ENCODE results near the gene NR1D1.

The NR1D1 gene

DNA sequence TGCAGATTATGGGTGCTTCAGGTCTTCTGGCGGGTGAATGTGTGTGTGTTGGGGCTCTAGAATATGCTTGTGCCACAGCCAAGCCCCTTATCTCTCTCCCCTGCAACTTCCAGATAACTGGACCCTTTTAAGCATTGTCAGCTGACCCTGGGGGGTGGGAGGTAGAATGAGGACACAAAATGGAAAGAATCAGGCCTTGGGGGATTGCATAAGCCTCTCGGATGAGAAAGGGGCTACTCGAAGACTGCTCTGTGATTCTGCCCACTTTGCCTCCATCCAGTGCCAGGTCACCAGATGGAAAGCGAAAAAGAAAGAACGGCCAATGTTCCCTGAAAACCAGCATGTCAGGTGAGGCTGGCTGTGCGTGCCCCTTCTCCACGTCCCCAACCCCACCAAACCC is 23.8 kb downstream of the NR1D1 start:
- no peak for DNase-seq (ENCODE audit: low read depth in 2 of 2, low spot score in 1 of 2)

DNA sequence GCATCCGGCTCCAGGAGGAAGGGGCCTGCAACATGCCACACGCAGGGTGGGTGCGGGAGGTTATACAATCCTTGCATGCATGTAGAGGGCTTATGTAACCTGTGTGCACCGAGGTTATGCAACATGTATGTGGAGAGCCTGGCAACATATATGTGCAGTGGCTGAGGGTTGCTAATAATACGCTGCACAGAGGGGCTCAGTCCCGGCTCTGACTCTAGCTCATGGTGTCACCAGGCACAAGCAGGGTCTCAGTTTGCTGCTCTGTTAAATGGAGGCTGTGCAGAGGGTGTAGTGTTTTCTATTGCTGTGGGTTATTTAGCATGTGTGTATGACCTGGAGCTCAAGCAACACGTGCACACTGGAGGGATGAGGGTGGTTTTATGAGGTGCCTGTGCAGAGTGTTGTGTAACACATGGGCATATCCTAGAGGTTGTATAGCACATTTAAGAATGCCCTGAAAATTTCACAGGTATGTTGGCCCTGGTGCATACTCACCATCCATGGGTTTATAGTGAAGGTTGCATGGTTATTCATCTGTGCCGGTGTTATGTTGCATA is 24.4 kb downstream of the NR1D1 start:
- no peak for DNase-seq (ENCODE audit: low read depth in 2 of 2, low spot score in 1 of 2)

DNA sequence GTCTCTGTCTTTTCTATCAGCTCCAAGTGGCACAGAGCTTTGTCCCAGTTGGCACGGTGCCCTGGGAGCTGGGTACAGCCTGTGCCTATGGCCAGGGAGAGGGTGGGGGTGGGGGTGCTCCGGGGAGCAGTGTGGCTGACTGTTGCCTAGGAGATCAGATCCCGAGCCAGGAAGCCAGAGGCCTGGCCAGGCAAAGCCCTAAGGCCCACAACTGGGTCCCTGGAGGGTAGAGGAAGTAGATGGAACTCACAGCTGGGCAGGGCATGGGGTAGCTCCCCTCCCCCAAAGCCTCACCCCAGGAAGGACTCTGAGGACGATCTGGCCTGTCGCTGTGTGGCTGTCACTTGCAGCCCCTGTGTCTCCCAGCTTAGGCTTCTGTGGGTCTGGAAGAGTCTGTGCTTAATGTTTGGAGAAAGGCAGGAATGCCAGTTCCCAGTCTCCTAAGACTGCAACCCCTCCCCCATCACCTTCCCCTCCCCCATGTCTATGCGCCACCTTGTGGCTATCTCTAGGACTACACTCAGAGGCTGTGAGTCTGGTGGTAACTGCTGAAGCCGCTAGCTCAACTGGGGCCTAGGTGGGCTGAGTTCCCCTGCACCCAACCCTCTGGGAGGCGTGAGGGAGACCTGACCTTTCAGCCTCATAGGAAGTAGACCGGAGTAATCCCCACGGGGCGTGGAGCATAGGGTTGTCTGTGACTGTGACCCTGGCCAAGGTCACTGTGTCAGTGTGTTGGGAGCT is 25.0 kb downstream of the NR1D1 start:
- peak in 1 of 2 donors; percentile 48 for DNase-seq (ENCODE audit: low read depth in 2 of 2, low spot score in 1 of 2)

DNA sequence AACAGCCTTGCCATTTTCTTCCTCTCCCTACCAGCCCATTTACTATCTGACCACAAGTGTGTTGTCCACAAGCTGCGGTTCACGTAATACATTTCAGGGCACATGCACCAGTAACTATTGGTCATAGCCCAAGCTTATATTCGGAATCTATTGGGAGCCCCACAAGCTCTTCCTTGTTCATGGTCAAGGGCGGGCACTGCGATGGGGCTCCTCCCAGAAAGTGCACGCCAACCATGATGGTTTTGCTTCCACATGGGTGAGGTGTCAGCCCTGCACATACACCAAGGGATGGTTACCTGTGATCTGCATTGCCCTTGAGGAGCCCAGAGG is 25.6 kb downstream of the NR1D1 start:
- DNase-seq (ENCODE audit: low read depth in 2 of 2, low spot score in 1 of 2), result no peak

DNA sequence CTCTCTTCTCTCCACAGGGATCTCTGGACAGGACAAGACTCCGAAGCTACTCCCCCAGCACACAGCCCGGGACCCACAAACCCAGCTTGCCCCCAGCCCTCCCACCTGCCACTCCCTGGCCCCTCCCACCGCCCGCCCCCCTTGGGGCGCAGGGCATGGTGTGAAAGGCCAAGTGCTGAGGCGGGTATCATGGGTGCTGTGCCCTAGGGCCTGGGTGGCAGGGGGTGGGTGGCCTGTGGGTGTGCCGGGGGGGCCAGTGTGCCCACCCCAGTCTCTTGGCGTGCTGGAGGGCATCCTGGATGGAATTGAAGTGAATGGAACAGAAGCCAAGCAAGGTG is 26.2 kb downstream of the NR1D1 start:
- no peak for DNase-seq (ENCODE audit: low read depth in 2 of 2, low spot score in 1 of 2)

DNA sequence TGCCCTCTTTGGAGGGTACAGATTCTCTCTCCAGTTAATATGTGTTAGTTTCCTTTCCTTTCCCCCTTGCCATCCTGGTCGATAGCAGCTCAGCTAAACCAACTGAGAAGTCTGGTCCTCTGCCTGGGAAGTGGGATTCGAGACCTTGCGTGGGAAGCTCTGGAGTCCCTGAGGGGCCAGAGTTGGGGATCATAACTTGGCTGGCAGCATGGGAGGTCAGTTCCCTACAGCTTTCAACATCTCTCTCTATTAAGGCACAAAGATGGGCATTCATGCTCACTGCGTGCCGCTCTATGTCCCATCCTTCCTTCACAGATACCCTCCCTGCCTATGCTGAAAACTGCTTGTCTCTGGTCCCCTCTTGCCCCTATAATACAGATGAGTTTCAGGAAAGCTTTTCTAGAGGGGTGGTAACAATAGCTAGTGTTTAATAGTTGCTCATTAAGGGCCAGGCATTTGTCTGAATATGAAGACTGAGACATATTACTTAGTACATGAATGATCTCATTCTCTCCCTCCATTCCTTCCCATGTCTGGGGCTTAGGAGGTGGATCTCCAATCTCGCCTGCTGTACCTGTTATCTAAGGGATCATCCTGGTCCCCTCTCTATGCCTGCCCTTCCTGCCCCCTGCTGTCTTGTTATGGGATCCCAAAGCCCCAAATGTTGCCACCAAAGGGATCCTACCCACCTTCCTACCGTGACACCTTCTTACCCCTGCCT is 26.8 kb downstream of the NR1D1 start:
- no peak for DNase-seq (ENCODE audit: low read depth in 2 of 2, low spot score in 1 of 2)

DNA sequence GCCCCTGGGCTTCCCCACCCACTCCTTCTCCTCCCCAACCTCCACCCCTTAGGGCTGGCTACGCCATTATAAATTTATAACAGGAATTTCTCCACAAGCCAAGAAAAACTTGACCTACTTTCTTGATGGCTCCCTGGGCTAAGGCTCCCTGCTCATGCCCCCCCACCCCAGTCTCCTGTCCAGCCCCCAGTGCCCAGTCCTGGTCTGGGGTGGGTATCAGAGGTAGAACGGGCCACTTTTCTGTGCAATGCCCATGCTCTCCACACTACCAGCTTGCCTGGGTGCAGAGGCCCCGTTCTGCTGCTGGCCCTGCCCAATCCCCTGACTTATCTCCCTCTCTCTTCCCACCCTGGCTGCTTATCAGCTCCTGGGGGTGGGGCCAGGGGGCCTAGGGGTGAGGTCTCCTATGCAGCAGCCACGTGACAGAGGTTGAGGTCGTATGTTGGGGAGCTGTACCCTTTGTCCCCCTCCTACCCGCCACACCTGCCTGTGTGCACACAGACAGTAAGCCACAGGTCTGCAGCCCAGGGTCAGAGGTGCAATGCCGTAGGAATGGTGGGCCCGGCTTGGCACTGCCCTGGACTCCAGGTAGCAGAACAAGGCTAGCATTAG is 27.5 kb downstream of the NR1D1 start:
- DNase-seq (ENCODE audit: low read depth in 2 of 2, low spot score in 1 of 2), result no peak

DNA sequence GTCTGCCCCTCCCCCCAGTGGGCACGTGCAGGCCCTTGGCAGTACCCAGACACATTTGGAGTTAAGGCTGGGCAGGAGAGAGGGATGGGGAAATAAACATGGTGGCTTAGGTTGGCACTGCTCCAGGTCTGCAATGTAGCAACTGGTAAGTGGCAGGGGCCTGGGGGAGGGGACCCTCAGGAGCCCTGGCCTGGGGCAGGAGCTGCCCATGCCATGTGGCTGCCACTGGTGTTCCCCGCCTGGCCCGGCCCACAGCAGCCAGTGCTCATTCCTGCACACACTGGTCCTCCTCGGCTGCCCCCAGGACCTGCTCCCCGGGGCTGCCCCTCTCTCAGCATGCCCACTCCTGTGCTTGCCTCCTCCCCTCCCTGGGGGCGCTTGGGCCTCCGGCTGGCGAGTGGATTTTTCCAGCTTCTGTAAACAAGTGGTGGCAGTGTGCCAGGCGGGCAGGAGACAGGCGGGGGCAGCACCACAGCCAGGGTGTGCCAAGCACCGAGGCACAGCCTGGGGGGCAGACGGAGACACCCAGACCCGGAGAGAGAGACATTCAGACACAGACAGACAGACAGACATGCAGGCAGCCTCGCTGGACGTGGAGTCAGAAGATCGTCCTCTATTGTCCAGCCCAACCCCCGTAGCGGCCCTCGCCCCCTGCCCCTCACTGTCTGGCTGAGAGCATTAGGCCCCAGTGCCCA is 28.2 kb downstream of the NR1D1 start:
- no peak for DNase-seq (ENCODE audit: low read depth in 2 of 2, low spot score in 1 of 2)

DNA sequence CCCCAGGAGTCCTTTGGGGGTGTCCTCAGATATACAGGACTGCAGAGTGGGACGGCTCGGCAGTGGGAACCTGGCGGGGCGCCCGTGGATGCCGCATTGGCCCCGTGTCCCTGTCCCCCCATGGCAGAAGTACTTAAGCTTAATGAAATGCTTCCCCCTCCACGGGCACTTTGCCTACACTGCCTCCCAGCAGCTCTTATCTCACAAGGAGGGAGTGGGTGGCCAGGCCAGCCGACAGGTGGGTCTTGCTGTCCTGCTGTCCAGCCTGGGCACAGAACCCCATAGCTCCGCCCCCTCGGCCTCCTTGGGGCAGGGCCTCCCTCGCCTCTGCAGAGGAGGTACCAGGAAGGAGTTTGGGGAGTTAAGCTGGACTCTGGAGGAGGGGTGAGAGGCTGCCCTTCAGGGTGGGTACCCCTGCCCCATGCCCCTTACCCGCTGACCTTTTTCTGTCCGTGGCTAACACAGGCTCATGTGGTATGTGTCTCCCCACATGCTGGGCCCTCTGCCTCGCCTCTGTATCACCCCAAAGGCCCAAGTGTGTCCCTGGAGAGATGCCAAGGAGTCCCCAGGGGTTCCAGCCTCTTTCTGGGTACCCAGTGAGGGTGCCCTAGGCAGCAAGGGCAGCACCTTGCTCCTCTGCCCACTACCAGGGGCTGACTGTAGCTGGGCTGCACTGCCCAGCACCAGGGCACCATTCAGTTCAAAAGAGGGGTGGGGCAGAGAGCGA is 28.9 kb downstream of the NR1D1 start:
- DNase-seq (ENCODE audit: low read depth in 2 of 2, low spot score in 1 of 2), result no peak

DNA sequence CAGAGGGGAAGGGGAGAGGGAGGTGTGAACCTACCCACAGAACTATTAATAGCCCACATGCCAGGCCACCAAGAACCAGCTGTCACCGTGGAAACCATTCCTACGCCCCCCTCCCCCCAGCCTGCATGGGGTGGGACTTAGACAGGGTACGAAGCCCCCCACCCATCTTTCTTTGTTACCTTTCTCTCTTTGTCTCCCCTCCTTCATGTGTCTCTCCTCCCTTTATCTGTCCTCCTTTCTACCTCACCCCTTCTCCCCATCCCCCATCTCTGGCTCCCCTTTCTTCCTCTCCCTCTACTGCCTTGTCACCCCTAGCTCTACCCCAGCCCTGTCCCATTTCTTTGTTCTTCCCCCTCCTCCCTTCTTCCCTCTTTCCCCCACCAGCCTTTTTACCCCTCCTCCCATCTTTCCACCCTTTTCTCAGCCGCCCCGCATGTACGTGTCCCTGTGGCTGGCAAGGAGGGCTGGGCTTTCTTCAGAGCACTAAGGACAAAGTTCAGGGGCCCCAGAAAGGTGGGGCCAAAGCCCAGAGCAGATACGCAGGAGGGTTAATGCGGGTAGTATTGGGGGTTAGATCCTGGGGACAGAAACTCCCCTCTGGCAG is 29.6 kb downstream of the NR1D1 start:
- no peak for DNase-seq (ENCODE audit: low read depth in 2 of 2, low spot score in 1 of 2)

DNA sequence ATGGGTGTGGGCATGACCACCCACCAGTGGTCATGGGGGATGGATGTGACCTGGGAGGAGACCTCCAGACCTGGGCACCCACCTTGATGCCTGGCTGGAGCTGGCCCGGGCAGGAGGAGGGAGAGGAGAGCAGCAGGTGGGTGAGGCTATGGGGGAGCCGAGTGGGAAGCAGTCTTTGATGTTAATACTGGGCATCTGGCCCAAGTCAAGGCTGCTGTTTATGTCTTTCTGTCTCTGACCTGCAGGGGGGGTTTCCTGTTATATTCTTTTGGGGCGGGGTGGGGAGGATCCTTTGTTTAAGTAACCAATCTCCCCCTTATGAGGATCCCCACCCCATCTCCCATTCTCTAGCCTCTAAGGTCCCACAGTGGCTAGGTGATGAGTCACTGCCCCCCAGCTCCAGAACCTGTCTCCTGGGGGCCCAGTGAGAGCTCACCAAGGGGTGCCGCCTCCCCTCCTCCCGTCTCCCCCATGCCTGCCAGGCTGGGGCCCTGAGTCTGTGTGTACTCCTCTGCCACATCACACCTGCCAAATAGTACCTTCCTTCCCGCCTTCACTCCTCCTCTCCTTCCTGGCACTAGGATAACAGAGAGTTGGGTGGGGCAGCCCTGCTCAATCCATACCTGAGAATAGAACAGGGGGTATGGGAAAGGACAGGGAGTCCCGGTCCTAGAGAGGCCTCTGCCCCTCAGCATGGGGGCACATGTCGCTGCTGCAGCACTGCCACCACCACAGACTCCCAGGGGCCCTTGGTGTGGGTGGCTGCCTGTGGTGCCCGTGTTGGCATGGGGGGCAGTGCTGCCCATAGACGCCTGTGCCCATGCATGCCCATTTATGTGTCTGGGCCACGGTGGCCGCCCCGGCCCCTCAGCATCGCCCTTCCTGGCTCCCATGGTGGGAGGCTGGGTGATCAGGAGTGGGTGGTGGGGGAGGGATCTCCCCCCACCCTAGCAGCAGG is 30.4 kb downstream of the NR1D1 start:
- no peak for DNase-seq (ENCODE audit: low read depth in 2 of 2, low spot score in 1 of 2)

DNA sequence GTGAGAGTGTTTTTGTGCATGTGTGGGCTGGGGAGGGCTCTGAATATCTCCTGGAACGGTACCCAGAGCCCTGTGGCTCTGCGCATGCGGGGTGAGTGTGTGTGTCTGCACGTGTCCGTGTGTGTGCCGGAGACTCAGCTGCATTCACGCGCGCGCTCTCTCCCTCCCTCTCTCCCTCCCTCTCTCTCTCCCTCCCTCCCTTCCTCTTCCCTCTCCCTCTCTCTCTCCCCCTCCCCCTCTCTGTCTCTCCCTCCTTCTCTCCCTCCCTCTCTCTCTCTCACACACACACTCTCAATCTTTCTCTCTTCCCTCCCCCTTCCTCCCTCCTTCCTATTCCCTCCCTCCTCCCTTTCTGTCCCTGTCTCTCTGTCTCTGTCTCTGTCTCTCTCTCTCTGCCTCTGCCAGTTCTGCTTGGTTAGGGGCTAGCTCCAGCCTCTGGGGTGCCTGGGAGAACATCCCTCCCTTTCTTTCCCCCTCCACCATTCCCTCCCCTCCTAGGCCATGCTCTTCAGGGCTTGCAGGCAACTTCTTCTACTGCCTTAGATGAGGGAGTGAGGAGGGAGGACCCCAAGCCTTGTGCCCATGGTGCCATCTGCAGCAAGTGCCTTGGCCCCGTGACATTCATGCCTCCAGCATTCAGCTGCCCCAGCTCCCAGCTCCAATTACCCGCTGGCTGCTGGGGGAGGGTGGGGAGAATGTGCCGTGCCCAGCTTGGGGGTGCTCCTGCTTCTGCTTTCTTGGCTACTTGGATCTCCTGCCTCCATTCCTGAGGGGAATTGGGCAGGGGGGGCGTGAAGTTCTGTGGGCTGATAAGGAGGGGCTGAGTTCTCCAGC is 31.3 kb downstream of the NR1D1 start:
- DNase-seq (ENCODE audit: low read depth in 2 of 2, low spot score in 1 of 2), result peak; percentile 52 to 53

DNA sequence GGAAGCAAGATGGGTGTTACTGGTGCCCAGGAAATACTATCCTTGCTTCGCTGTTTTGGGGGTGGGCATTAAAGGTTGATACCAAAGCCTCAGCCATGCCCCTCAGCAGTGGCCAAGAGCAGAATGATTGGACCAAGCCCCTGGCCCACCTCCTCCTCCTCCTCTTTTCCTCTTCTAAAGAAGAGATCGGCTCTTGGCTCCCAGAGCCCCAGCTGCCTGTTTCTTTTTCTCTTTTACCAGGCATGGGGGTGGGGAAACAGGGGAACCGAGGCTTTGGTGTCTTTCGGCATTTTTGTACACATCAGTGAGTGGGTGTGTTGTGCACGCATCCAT is 31.8 kb downstream of the NR1D1 start:
- DNase-seq (ENCODE audit: low read depth in 2 of 2, low spot score in 1 of 2), result no peak

DNA sequence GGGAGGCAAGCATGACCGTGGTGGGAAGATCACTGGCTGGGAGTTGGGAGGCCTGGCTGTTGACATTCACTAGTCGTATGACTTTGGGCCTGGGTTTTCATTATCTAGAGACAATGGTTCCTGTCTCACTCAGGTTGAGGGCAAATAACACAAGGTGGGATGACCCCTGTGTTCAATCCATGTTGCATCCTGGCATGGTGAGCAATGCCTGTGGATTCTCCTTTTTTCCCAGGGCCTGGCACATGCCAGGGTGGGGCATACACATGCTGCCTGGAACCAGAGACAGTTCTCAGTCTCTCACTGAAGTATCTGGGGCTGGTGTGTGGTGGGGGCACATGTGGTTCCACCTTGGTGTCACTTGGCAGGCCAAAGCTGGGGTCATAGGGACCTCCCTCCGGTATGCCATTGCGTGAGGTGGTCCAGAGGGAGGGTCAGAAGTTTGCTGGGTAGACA is 32.2 kb downstream of the NR1D1 start:
- DNase-seq (ENCODE audit: low read depth in 2 of 2, low spot score in 1 of 2), result no peak

DNA sequence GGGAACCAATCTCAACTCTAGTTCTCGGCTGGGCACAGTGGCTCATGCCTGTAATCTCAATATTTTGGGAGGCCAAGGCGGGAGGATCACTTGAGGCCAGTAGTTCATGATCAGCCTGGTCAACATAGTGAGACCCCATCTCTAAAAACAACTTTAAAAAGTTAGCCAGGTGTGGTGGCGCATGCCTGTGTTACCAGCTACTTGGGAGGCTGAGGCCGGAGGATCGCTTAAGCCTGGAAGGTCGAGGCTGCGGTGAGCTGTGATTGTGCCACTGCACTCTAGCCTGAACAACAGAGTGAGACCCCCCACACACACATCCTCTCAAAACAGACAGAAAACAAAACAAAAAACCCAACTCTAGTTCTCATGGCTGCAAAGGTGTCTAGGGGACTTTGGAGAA is 32.7 kb downstream of the NR1D1 start:
- no peak for DNase-seq (ENCODE audit: low read depth in 2 of 2, low spot score in 1 of 2)

DNA sequence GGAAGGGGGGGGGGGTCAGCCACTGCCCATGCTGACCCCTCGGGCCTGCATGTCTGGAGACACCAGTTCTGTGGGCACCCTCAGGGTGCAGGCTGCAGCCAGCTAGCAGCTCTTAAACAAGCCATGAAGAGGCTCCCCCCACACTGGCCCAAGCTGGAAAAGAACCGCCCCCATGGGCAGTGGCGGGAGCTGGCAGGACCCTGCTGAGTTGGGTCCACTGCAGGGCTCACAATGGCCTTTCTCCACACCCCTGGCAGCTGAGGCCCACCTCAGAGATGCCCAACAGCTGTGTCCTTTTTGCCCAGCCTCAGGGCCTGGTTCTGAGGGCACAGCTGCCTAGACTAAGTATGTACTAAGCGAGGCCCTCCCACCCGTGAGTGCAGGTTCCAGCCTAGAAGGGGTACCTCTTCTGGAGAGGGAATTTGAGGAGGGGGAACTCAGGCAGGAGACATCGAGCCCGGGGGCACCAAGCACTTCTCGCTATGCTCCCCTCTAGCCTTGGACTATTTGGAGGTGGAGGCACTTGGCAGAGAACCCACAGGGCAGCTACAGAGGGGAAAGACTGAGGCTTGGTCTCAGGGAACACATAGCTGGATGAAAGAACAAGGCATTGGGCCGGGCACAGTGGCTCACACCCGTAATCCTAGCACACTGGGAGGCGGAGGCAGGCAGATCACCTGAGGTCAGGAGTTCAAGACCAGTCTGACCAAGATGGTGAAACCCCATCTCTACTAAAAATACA is 34.4 kb downstream of the NR1D1 start:
- DNase-seq (ENCODE audit: low read depth in 2 of 2, low spot score in 1 of 2), result no peak

DNA sequence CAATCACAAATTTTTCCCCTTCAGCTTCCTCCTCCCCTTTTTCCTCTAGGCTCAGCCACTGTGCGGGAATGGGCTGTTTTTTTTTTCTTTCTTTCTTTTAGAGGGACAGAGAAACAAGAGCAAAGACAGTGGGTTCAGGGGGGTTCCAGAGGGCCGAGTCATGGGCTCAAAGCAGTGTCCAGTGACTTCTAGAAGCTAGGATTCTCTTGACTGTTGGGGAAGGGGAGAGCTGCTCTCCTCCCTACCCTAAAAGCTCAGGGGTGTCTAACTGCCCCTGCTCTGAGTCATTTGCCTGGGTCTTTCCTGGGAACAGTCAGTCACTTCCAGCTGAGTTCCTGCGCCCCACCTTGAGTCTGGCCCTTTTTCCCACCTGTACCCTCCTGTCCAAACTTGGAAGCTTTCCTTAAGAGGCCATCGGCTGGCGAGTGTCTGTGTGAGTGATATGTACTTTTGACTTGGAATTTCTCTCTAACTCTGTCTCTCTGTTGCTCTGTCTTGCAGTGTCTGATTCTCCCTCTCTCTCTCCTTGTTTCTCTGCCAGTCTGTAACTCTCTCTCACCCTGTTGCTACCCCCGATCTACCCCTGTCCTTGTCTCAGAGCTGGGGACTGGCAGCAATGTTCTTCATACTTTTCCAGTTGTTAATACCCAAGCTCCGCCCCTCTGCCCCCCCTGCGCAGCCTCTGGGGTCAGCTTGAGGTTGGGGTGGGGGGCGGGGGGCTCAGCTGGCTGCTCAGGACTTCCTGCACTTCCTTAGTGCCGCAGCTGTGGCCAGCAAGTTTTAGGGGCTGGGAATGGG is 35.2 kb downstream of the NR1D1 start:
- DNase-seq (ENCODE audit: low read depth in 2 of 2, low spot score in 1 of 2), result no peak

Data from stimulated activated CD8-positive, alpha-beta memory T cell treated with anti-CD3 and anti-CD28 coated beads, Interleukin-4, amount 100 ng/mL, for 1 hour (primary cell).